Measurements from ENCODE around the gene CRIP3.

Gene CRIP3

GRCh38 chr6:43328528-43328927 is 19.9 kb upstream of the CRIP3 start:
- no peak overlapping the region for H3K4me3 ChIP-seq (IDR thresholded peaks at IDR 0.05; ENCODE audit: insufficient read depth, low read depth, low read length)

DNA sequence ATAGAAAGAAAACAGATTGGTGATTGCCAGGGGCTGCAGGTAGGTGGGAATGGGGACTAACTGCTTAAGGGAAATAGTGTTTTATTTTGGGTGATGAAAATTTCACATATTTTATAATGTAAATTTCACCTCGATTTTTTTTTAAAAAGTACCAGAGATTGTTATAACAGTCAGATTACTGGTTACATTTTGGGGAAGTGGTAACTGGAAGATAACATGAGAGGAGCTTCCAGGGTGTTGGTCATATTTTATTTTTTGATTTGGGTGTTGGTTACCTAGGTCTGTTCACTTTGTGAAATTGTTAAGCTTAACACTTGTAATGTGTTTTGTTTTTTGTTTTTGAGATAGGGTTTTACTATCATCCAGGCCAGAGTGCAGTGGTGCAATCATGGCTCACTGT is 17.2 kb upstream of the CRIP3 start:
- Histone ChIP-seq H3K27ac (no peak overlapping the region), H2AFZ (ENCODE audit: low read depth) (no peak overlapping the region), H3K79me2 (ENCODE audit: insufficient read depth, low read depth) (no peaks in the 10 kb centered on the region), H3K4me1 (ENCODE audit: low read depth, poor library complexity, severe bottlenecking) (no peaks in the 10 kb centered on the region), H3K4me2 (no peak overlapping the region), H3K9ac (no peak overlapping the region), H4K20me1 (ENCODE audit: insufficient read depth) (no peaks in the 10 kb centered on the region), H3K27me3 (ENCODE audit: insufficient read depth, low read depth) (no peaks in the 10 kb centered on the region), H3K36me3 (ENCODE audit: insufficient read depth) (no peaks in the 10 kb centered on the region), H3K4me3 (IDR thresholded peaks at IDR 0.05; ENCODE audit: insufficient read depth, low read depth, low read length) (no peak overlapping the region)
- no peak for TF ChIP-seq CTCF (conservative IDR thresholded peaks at IDR 0.05; ENCODE audit: low read depth, low read length)

More at GRCh38 chr6:43328528-43328927, 19.9 kb upstream of the CRIP3 start:
- no peak overlapping the region for H3K9ac ChIP-seq
- H3K79me2 ChIP-seq (ENCODE audit: insufficient read depth, low read depth): no peaks in the 10 kb centered on the region
- H3K4me2 ChIP-seq: no peak overlapping the region
- H3K27me3 ChIP-seq (ENCODE audit: insufficient read depth, low read depth): no peaks in the 10 kb centered on the region
- no peak overlapping the region for H2AFZ ChIP-seq (ENCODE audit: low read depth)
- H3K4me1 ChIP-seq (ENCODE audit: low read depth, poor library complexity, severe bottlenecking): no peaks in the 10 kb centered on the region
- TF ChIP-seq CTCF (conservative IDR thresholded peaks at IDR 0.05; ENCODE audit: low read depth, low read length): no peak
- H3K27ac ChIP-seq: no peak overlapping the region
- no peaks in the 10 kb centered on the region for H3K36me3 ChIP-seq (ENCODE audit: insufficient read depth)
- H4K20me1 ChIP-seq (ENCODE audit: insufficient read depth): no peaks in the 10 kb centered on the region

DNA sequence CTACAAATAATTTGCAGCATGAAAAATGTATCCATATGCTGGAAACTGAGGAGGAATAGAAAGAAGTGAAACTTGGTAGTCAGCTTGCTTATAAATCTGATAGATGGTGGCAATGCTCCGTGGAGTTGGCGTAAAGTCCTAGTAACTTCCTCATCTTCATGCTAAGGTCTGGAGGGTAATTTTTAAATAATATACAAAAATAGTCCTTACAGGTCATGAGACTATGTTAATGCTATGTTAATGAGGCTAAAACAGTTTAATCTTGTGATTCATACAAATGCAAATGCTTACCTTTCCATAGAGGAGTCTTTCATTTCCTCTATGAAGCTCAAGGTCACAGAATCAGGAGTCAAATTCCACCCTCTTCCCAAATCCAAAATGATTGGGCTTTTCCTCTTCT is 9.4 kb upstream of the CRIP3 start:
- H3K4me1 ChIP-seq (ENCODE audit: low read depth, poor library complexity, severe bottlenecking): no peaks in the 10 kb centered on the region
- H3K36me3 ChIP-seq (ENCODE audit: insufficient read depth): no peaks in the 10 kb centered on the region
- H2AFZ ChIP-seq (ENCODE audit: low read depth): no peak overlapping the region
- TF ChIP-seq CTCF (conservative IDR thresholded peaks at IDR 0.05; ENCODE audit: low read depth, low read length): no peak
- no peaks in the 10 kb centered on the region for H4K20me1 ChIP-seq (ENCODE audit: insufficient read depth)
- H3K4me2 ChIP-seq: no peak overlapping the region
- no peak overlapping the region for H3K27ac ChIP-seq
- no peaks in the 10 kb centered on the region for H3K27me3 ChIP-seq (ENCODE audit: insufficient read depth, low read depth)
- H3K9ac ChIP-seq: no peak overlapping the region
- H3K4me3 ChIP-seq (IDR thresholded peaks at IDR 0.05; ENCODE audit: insufficient read depth, low read depth, low read length): no peak overlapping the region
- no peaks in the 10 kb centered on the region for H3K79me2 ChIP-seq (ENCODE audit: insufficient read depth, low read depth)

GRCh38 chr6:43313813-43314212 is 5.2 kb upstream of the CRIP3 start:
- Histone ChIP-seq H3K27ac (no peak overlapping the region), H3K36me3 (ENCODE audit: insufficient read depth) (no peaks in the 10 kb centered on the region), H4K20me1 (ENCODE audit: insufficient read depth) (no peaks in the 10 kb centered on the region), H3K79me2 (ENCODE audit: insufficient read depth, low read depth) (no peaks in the 10 kb centered on the region), H2AFZ (ENCODE audit: low read depth) (no peak overlapping the region), H3K27me3 (ENCODE audit: insufficient read depth, low read depth) (no peaks in the 10 kb centered on the region), H3K4me2 (no peak overlapping the region), H3K4me1 (ENCODE audit: low read depth, poor library complexity, severe bottlenecking) (peaks cover 5% of the 10 kb centered on the region), H3K4me3 (IDR thresholded peaks at IDR 0.05; ENCODE audit: insufficient read depth, low read depth, low read length) (no peak overlapping the region), H3K9ac (no peak overlapping the region)
- TF ChIP-seq CTCF (conservative IDR thresholded peaks at IDR 0.05; ENCODE audit: low read depth, low read length): no peak
